Peyer's patch (tissue), 4 donors: ENCODE measurements around the gene WBP2. TPM values are rescaled to one million over a fixed set of nuclear protein-coding genes. Genes with fewer than 3 reads are reported as not detected.

Source experiments
- DNase-seq, 3 donors: peaks; one replicate each; pipeline ENCODE4 v3.0.0-alpha.2; 2017 to 2019
- H3K27ac ChIP-seq, 4 donors: fragments of 200-600 bp; sonication (generic); one replicate each; pipeline ENCODE4 v1.5.1; 2016 to 2019
- H3K27me3 ChIP-seq, 2 donors: fragments of 200-600 bp; sonication (generic); one replicate each; pipeline ENCODE4 v1.5.1; 2019
- H3K36me3 ChIP-seq, 3 donors: fragments of 200-600 bp; sonication (generic); one replicate each; pipeline ENCODE4 v1.5.1; 2016 to 2019
- H3K4me1 ChIP-seq, 4 donors: fragments of 200-600 bp; sonication (generic); one replicate each; pipeline ENCODE4 v1.5.1; 2016 to 2019
- H3K4me3 ChIP-seq, 4 donors: fragments of 200-600 bp; sonication (generic); 1 replicate in 3 of 4; 2 replicates in 1 of 4; pipeline ENCODE4 v1.5.1; 2016 to 2019; ENCODE audit warnings: mild to moderate bottlenecking in 1 of 4
- H3K9me3 ChIP-seq, 4 donors: fragments of 200-600 bp; sonication (generic); one replicate each; pipeline ENCODE4 v1.5.1; 2016 to 2019; ENCODE audit warnings: mild to moderate bottlenecking in 1 of 4
- POLR2A ChIP-seq, 2 donors: fragments of 450-650 bp; IDR thresholded peaks; one replicate each; pipeline ENCODE4 v1.5.1; 2017; ENCODE audit warnings: antibody characterized with exemption in 2 of 2, mild to moderate bottlenecking in 2 of 2, moderate library complexity in 2 of 2
- total RNA-seq, 4 donors: library from RNA; depleted of rRNA; stranded (reverse); fragments of >200 nt; gene quantifications; one replicate each; pipeline ENCODE4 v1.1.0, GENCODE V29; 2016
- TF ChIP-seq, protein P1 (sequence below), 6 experiments: fragments of 450-650 bp in 4 of 6; fragments of 200-600 bp in 2 of 6; sonication (generic) in 1 of 6; IDR thresholded peaks; one replicate each; pipeline ENCODE4 v1.5.1; 2017 to 2019; ENCODE audit warnings: antibody characterized with exemption in 6 of 6, mild to moderate bottlenecking in 3 of 6, moderate library complexity in 1 of 6

The WBP2 gene
- total RNA-seq, 4 donors from 2014 or later, result 45.4 to 61.4 (median 53.7) TPM

DNA sequence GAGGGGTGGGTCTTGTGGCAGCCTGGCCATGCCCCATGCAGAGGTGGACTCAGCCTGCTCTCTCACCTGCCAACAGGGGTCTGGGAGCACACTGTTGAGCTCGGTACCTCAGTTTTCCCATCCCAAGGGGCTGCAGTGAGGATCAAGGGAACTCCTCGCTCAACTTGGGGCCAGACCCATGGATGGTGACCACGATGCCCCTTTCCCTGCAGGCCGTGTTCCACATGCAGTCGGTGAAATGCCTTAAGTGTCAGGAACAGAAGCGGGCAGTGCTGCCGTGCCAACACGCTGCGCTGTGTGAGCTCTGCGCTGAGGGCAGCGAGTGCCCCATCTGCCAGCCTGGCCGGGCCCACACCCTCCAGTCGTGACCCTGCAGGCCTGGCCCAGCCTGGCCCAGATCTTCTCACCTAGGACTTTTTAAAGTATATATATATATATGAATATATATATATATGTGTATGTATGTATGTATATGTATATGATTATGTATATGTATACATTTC is 31.0 kb downstream of the WBP2 start:
- H3K36me3 ChIP-seq, result peaks cover 0 to 62% (median 0%) of the 10 kb centered on the region in 3 donors
- no peak overlapping the region for H3K4me3 ChIP-seq
- H3K4me1 ChIP-seq, result peaks cover 0 to 19% (median 7%) of the 10 kb centered on the region in 4 donors
- H3K9me3 ChIP-seq, result no peaks in the 10 kb centered on the region
- H3K27ac ChIP-seq, result no peak overlapping the region
- no peak for DNase-seq
- no peak for TF ChIP-seq POLR2A (IDR thresholded peaks at IDR 0.05)
- TF ChIP-seq, protein P1, sequence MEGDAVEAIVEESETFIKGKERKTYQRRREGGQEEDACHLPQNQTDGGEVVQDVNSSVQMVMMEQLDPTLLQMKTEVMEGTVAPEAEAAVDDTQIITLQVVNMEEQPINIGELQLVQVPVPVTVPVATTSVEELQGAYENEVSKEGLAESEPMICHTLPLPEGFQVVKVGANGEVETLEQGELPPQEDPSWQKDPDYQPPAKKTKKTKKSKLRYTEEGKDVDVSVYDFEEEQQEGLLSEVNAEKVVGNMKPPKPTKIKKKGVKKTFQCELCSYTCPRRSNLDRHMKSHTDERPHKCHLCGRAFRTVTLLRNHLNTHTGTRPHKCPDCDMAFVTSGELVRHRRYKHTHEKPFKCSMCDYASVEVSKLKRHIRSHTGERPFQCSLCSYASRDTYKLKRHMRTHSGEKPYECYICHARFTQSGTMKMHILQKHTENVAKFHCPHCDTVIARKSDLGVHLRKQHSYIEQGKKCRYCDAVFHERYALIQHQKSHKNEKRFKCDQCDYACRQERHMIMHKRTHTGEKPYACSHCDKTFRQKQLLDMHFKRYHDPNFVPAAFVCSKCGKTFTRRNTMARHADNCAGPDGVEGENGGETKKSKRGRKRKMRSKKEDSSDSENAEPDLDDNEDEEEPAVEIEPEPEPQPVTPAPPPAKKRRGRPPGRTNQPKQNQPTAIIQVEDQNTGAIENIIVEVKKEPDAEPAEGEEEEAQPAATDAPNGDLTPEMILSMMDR (IDR thresholded peaks at IDR 0.05), result no peak
- H3K27me3 ChIP-seq, result no peaks in the 10 kb centered on the region

DNA sequence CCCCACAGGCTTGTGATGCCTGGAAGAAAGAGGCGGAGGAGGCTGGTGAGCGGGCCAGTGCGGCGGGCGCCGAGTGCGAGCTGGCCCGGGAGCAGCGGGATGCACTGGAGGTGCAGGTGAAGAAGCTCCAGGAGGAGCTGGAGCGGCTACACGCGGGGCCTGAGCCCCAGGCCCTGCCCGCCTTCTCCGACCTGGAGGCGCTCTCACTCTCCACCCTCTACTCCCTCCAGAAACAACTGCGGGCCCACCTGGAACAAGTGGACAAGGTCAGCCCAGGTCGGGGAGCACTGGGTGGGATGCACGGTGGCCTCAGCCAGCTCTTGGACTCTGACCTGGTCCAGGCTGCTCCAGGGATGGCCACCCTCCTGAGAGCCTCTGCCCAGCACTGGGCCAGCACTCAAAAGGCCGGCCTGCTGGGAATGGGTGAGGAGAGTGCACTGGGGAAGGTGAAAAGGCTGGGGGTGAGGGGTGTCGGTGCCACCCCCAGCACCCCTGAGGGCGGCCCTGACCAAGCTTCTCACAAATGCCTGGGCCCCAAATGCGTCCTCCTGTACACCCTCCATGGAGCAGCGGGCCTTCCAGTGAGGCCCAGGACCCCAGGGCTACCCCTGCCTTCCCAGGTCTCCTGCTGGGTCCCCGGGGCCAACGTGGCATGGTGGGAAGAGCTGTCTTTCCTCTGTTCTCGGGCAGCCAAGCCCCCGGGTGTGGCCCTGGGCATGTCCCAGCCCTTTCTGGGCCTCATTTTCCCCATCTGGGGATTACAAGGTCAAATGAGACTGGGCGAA is 31.7 kb downstream of the WBP2 start:
- Histone ChIP-seq H3K9me3 (no peaks in the 10 kb centered on the region), H3K36me3 (peaks cover 0 to 68% (median 0%) of the 10 kb centered on the region in 3 donors), H3K4me1 (peaks cover 0 to 19% (median 7%) of the 10 kb centered on the region in 4 donors), H3K27ac (no peak overlapping the region), H3K4me3 (no peak overlapping the region), H3K27me3 (no peaks in the 10 kb centered on the region)
- no peak for TF ChIP-seq POLR2A (IDR thresholded peaks at IDR 0.05)
- TF ChIP-seq, protein P1 (IDR thresholded peaks at IDR 0.05), result no peak
- DNase-seq, result no peak

DNA sequence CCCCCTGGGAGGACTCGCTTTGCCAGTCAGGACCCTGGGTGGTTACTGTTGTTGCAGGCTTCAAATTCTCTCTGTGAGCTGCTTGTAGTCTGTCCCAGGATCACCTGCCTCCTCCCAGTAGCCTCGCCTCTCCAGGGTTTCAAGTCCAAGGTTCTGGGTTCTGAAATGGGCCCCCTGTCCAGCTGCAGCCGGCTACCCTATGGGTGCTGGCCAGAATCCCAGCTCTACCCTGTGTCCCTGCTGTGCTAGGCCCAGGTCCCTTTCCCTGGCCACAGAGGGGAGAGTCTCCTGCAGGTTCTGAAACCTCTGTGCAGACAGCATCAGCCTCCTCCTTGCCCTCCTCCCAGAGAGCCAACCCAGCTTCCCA is 32.4 kb downstream of the WBP2 start:
- no peak overlapping the region for H3K4me3 ChIP-seq
- TF ChIP-seq, protein P1 (IDR thresholded peaks at IDR 0.05), result no peak
- no peak for TF ChIP-seq POLR2A (IDR thresholded peaks at IDR 0.05)
- peak overlapping the region in 1 of 4 donors; percentile 8 for H3K27ac ChIP-seq
- H3K27me3 ChIP-seq, result no peaks in the 10 kb centered on the region
- DNase-seq, result no peak
- no peaks in the 10 kb centered on the region for H3K9me3 ChIP-seq
- H3K4me1 ChIP-seq, result peaks cover 0 to 13% (median 7%) of the 10 kb centered on the region in 4 donors
- peaks cover 0 to 75% (median 0%) of the 10 kb centered on the region in 3 donors for H3K36me3 ChIP-seq

DNA sequence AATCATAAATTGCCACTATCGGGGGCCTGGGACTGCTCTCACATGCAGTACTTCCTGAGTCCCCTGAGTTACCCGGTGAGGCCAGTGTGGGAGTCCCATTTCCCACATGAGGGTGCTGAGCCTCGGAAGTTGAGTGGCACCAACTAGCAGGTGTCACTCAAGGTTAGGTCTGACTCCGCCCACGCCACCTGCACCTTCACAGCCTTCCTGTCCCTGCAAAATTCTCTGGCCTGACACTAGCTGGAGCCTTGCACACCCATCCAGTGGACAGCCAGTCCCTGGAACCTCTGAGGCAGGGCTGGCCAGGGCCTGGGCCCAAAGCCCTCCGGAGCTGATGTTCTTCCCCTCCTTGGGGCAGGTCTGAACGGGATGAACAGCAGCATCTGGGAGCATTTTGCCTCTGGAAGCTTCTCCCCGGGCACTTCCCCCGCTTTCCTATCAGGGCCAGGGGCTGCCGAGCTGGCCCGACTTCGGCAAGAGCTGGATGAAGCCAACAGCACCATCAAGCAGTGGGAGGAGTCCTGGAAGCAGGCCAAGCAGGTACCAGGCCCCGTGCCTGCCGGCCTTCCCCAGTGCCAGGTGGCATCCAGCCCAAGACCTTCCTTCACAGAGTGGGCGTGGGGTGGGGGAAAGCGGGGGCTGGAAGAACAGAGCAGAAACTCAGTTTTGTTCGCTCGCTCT is 32.9 kb downstream of the WBP2 start:
- Histone ChIP-seq H3K27me3 (no peaks in the 10 kb centered on the region), H3K36me3 (peaks cover 0 to 80% (median 0%) of the 10 kb centered on the region in 3 donors), H3K4me1 (peaks cover 0 to 7% (median 4%) of the 10 kb centered on the region in 4 donors), H3K27ac (peak overlapping the region in 2 of 4 donors; percentile 8 to 32), H3K9me3 (no peaks in the 10 kb centered on the region), H3K4me3 (no peak overlapping the region)
- TF ChIP-seq, protein P1 (IDR thresholded peaks at IDR 0.05), result no peak
- TF ChIP-seq POLR2A (IDR thresholded peaks at IDR 0.05), result no peak
- DNase-seq, result peak; percentile 65 to 72 (median 71)

DNA sequence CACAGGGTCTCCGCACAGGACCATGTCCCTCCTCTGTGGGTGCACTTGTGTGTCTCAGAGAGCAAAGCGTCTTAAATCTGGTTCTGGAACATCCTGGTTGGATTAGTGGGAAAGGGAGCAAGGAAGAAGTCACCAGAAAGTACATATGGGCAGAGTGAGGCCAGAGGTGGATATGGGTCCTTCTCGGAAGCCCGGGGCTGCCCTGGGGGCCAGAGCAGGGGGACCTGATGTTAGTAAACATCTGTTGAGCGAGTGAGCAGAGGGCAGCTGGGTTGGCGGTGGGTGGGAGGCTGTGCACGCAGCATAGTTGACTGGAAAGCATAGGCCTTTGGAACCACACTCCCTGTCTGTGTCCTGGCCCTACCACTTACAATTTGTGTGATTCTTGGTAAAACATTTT is 33.6 kb downstream of the WBP2 start:
- H3K27me3 ChIP-seq, result no peaks in the 10 kb centered on the region
- H3K9me3 ChIP-seq, result no peaks in the 10 kb centered on the region
- peaks cover 0 to 87% (median 0%) of the 10 kb centered on the region in 3 donors for H3K36me3 ChIP-seq
- peaks cover 0 to 4% (median 0%) of the 10 kb centered on the region in 4 donors for H3K4me1 ChIP-seq
- H3K27ac ChIP-seq, result no peak overlapping the region
- TF ChIP-seq, protein P1 (IDR thresholded peaks at IDR 0.05), result no peak
- TF ChIP-seq POLR2A (IDR thresholded peaks at IDR 0.05), result no peak
- no peak overlapping the region for H3K4me3 ChIP-seq
- no peak for DNase-seq
